CD4-positive, alpha-beta T cell treated with Interleukin-2 at 100 ng/mL for 4 hours (primary cell): ENCODE measurements around the gene KRT74.
A peak's percentile ranks its signal among the peaks of the same experiment; 100 is the strongest.

ENCODE experiments used
- DNase-seq: peaks from one replicate; pipeline ENCODE4 v3.0.0-alpha.2; 2020; ENCODE audit warnings: low spot score

The KRT74 gene

GRCh38 chr12:52573743-52574142 is at the start of gene KRT74:
Gene KRT74 (minus strand): TSS chr12:52573843. CDS start chr12:52573777, 66 bp downstream.
- DNase-seq = no peak

DNA sequence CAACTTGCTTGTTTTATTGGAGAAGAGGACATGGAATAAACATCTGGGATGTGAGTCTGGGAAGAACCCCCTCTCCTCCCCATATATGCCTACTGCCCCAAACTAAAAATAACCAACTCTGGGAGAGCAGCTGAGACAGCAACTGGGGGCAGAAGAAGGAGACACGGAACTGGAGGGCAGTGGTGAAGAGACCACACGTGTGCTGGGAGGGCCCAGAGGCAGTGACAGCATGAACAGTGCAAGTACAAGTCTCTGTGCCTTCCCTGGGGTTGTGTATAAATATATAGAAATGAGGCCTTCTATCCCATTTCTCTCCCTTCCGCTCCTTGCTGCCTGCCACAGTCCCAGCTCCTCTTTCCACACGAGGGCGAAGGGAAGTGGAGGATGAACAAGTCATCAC is 48.7 kb upstream of the KRT74 start:
- DNase-seq = no peak

DNA sequence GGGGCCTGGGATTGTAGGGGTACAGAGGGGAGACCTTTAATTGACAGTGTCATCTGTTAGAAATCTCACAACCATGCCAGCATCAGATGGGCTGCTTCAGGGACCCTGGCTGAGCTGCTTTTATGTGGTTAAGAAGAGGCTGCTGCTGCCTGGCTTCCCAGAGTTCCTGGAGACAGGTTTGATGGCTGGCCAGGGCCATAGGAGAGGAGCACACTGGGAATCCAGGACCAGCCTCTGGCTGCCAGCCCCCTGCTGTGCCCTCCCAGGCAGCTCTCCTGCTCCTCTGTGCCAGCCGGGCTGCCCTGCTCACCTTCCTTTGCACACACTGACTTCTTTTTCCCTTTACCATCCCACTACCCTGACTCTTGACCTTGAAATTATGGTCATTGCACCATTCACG is 45.2 kb upstream of the KRT74 start:
- no peak for DNase-seq

DNA sequence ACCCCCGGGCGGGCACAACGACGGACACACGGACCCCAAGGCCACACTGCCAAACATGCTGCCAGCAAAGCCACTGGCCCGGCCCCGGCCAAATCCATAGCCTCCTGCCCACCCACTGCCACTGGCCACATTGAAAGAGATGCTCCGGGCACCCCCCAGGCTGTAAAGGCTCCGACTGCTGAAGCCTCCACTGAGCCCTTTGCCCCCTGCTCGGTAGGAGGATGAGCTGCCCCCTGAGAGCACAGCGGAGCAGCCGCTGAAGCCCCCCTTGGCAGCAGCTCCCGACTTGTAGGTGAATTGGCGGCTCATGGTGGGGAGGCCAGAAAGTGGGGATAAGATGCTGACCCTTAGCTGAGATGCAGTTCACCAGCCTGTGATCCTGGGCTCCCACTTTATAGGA is 44.6 kb upstream of the KRT74 start, which contains the start of gene KRT73:
Gene KRT73, minus strand, starts transcription at position 344 of the 400 bp plus-strand sequence. Its CDS starts 35 bp downstream, at position 309.
- no peak for DNase-seq

- DNase-seq = no peak
Observed at GRCh38 chr12:52617403-52617785, 43.8 kb upstream of the KRT74 start.

- no peak for DNase-seq
Observed at GRCh38 chr12:52616680-52617402, 43.2 kb upstream of the KRT74 start.

- DNase-seq = no peak
Observed at GRCh38 chr12:52615912-52616311, 42.3 kb upstream of the KRT74 start.

DNA sequence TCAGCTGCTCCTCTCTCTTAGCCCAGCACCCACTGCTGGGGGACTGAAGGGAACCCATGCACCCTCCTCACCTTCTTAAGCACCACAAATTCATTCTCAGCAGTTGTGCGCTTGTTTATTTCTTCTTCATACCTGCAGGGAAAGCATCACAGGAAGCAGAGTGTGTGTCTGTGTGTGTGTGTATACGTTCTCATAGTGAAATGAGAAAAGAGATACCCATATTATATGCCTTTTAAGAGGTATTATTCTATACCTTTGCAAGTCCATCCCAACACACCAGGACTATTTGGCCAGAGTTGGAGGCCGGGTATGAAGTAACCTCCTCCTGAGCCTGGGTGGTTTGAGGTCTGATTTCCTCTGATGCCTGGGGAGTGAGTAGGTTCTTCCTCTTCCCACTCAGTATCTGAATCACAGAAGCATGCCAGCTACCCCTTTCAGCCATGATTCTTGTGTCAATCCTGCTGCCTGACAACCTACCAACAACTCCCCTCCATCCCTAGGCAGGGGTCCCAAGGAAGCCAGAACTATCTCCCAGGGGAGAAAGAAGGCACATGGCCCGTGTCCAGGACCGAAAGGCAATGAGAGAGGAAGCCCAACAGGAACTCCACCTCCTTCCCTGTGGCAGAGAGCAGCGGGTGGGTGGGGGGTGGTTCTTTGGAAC is 41.7 kb upstream of the KRT74 start:
- DNase-seq = no peak

DNA sequence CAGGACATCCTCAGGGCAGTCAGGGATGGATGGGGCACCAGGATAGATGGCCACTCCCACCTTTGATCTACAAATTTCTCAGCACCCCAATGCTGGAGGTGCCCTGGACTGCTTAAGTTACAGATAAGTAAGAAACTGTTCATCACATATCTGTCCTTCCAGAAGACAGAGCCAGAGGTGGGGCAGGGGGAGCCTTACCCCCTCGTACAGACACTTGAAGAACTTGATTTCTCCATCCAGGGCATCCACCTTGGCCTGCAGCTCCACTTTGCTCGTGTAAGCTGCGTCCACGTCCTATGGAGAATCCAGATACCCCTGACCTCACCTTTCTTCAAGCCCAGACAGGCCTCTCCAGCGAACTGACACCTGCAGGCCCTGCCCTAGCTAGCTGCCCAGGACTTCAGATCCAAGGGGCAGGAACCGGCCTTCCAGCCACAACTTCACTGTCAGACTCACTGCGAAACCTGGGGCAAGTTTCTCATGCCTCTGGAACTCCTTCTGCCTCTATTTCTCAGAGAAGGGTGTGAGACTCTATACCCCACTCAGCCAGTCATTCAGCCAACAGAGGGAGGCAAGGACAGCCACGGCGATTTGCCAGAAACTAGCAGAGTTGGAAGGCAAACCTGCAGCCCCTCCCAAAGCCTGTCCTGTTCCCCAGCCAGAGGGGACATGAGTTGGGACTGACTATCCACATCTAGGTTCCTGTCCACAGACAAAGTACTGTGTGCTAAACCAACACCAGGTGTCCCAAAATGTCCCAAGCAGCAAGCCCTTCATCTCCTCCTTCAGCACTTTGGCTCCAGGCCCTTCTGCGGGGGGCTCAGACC is 41.0 kb upstream of the KRT74 start:
- DNase-seq = no peak

GRCh38 chr12:52613384-52614030 is 39.9 kb upstream of the KRT74 start:
- no peak for DNase-seq

DNA sequence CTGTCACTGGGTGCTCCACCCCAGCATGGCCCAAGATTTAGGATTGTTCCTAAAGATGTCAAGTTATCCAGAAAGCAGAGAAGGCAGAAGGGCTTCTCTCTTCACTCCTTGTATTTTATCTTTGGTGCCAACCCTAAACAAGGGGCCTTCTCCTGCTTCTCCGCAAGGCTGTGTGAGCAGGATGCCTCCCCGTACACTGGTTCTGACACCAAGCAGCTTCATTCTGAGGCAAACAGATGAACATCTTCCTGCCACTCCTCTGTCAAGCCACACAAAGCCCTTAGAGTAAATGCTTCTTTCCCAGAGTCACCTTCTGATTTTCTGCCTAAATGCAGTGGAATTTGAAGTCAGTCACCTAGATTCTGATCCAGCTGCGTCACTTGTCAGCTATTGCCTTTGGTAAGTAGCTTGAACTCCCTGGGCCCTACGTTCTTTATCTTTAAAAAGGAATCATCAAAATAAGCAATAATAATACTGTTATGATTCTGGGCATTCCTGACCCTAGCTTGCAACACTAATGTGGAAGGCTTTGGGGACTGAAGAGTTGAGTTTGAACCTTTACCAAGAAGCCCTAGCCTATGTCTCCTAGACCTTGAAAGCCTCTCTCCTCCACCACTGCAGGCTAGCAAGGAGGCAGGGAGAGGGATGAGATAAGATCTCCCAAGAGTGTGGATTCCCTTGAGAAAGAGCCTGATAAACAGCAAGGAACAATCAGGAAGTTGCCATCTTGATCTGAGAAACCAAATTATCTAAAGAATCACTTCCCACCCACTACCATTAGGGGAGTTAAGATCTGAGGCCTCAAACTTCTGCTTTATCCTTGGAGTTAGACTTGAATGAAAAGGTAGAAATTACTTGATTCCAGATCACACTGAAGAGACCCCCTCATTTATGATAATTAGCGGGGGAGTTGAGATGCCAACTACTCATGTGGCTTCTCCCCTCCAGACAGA is 39.1 kb upstream of the KRT74 start:
- DNase-seq = no peak

GRCh38 chr12:52611080-52611468 is 37.4 kb upstream of the KRT74 start:
- DNase-seq = no peak

DNA sequence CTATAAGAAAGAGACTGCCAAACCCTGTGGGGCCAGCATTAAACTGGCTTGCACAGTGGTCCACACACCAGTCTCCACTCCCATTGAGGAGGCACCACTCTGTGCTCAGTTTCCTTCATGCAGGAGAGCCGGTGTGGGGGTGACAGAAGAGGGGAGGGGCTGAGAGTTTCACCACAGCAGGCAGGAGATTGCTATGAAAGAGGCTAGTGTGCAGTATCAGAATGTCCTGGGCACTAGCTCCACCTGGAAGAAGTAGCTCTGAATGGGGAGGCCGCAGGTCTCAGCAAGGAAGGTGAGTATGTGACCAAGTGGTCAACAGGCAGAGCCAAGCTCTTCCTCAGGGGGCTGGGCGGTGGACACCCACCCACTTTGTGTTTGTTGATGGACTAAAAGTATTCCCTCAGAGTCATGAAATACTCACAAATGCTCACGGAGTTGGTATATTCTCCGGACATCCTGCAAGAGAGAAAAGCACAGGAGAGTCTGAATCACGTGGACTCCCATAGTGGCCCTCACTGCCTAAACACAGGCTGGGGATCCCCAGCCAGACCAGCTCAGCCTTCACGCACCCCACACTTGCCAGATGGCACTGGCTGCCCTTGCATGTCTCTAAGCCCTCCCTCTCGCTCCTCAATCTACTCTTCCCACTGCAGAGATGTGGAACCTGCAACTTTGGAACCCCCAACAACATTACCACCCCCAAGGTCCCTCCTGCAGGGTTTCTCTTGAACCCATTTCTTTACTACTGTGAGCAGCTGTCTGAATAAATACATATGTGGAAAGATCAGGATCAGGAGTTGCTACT is 35.4 kb upstream of the KRT74 start:
- DNase-seq = no peak

DNA sequence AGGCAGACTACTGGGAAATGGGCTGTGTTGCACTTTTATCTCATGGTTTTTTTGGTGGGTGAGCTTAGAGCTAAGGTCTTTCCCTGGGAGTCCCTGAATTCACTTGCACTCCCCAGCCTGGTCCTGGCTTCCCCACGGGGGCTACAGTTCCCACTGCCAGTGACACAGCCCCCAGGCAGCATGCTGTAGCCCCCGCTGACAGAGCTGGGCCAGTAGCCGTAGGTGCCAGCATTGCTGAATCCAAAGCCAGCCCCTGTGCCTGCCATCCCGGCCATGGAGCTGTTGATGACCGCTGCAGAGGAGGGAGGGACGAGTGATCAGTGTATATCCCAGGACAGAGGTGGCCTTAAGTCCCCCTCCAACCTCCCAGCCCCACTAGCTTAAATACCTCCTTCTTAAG is 34.5 kb upstream of the KRT74 start:
- DNase-seq = no peak

GRCh38 chr12:52607314-52607713 is 33.7 kb upstream of the KRT74 start:
- DNase-seq = no peak

DNA sequence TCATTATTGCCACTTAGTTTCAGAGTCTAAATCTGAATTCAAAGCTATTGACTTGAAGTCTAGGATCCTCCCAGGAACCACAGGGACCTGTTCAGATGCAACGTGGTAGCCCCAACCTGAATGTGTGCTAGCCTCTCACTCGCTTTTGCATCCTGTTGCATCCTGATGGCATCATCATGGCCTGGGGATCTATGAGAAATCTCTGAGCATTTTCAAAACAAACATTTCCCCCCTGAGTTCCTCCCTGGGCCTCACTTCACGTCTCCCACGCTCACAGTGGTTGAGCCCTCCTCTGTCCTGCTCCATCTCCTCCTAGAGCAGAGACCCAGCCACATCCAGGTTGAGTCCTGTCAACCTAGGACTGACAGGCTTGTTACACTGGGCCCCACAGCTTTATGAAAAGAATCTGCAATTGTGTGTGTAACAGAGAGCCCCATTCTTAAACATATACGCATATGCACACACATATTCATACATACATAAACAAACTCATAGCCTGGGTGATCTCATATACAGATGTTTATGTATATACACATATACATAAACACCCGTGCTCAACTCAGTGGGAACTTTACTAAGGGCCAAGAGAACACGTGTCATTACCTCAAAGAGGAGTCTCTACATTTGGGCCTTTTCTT is 33.1 kb upstream of the KRT74 start:
- no peak for DNase-seq

DNA sequence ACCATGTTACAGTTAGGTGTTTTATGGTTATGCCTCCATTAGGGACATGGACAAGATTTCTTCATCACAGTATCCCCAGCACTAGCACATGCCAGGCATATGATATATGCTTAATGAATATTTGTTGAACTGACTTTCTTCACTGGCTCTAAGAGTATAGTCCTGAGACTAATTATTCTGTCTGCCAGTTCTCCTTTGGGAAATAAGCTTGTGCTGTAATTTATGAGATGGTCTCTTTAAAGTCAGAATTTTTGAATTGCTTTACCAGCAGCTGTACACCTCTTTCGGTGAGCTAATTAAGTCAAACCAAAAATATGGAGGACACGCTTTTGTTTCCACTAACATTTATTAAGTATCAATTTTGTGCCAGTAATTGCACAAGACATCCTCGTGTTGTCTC is 32.5 kb upstream of the KRT74 start:
- DNase-seq = no peak

DNA sequence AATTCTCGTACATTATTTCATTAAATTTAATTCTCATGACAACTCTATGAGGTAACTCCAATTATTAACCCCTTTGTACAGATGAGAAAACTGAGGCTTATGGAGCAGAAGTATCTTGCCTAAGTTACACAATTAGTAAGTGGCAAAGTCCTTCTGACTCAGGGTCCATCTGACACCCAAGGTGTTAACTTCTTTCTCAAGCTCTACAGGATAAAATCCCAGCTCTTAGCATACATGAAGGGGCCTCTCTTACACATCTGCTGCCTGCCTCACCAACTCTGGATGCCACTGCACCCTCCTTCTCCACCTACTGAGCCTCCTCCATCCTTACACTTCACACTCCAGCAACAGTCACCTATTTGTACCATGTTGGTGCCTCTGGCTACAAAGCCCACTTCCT is 31.9 kb upstream of the KRT74 start:
- DNase-seq = no peak

GRCh38 chr12:52604859-52605258 is 31.2 kb upstream of the KRT74 start:
- no peak for DNase-seq

DNA sequence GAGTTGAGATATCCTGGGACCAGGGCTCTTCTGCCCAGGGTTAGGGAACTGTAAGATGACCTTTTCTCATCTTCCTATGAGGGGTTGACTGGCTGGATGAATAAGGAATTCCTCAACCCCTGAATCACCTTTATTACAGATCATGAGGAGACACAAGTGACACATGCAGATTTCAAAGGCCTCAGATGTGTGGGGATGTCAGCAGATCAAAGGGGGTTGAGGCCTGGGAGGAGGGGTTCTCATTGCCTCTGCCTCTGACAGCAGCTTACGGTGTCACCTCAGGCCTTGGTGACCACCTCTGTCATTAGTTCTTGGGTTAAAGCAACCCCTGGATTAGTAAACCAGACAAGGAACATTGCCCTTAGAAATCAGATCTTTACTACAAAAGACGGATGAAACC is 29.7 kb upstream of the KRT74 start:
- peak; percentile 17 for DNase-seq
